GM21529 (cell line): ENCODE data around the gene LGALS12.

Source experiments
- ATAC-seq: cut with Tn5 transposase; IDR thresholded peaks from one replicate; pipeline ENCODE4 v1.9.1; 2021; ENCODE audit not compliant: unreplicated experiment

Gene LGALS12

GRCh38 chr11:63560506-63561180 lies 54.8 kb downstream of the LGALS12 start:
- ATAC-seq = no peak

DNA sequence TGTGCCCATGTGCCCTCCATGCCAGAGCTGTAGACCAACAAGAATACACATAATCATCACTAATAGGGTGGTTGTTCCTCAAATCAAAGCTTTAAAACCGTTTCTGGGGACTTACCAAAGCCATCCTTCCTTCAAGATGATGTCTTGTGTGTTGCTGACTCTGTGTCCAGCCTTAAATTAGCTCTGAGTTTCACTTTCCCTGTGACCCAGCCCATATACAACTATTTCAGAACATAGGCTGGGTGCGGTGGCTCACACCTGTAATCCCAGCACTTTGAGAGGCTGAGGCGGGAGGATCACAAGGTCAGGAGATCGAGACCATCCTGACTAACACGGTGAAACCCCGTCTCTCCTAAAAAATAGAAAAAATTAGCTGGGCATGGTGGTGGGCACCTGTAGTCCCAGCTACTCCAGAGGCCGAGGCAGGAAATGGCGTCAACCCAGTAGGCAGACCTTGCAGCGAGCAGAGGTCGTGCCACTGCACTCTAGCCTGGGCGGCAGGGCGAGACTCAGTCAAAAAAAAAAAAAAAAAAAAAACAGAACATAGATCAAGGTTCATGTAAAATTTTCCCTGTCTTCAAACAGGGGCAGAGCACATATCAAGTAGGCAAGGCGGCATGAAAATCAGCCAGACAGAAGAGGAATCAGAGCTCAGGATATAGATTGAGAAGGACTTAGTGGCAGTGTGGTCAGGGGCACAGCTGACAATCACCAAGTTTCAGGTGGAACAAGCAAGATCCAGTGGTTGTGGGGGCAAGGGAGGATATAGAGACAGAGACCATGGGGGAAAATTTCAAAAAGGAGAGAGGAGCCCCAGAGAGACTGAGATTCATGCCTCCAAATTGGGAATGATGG lies 57.5 kb downstream of the LGALS12 start, which contains the start of gene PLAAT2:
Gene PLAAT2, minus strand, starts transcription at position 179 of the 855 bp plus-strand sequence. Its CDS starts 55 bp downstream, at position 124.
- no peak for ATAC-seq

GRCh38 chr11:63564056-63564774 lies 58.3 kb downstream of the LGALS12 start:
- ATAC-seq = peak; percentile 73

GRCh38 chr11:63564784-63565350 lies 59.0 kb downstream of the LGALS12 start:
- ATAC-seq = no peak
